ENCODE results near the gene PCDHGB1. TPM values are rescaled to one million over a fixed set of nuclear protein-coding genes. Genes with fewer than 3 reads are reported as not detected.
"Not testable (repeated sequence)": the region's sequence is repeated elsewhere in the genome, so short reads cannot be mapped to it uniquely, and the experiment has no call there.

Gene PCDHGB1
- 1 to 10 TPM; 2.0 to 9.5 (median 4.2) TPM for total RNA-seq

- no peak for ATAC-seq
- no peaks in the 10 kb centered on the region for H3K4me1 ChIP-seq
- peaks cover 0 to 15% of the 10 kb centered on the region in 2 donors for H3K36me3 ChIP-seq
- H3K27me3 ChIP-seq = peaks cover 48% of the 10 kb centered on the region
- no peak for TF ChIP-seq EP300 (IDR thresholded peaks at IDR 0.05)
- TF ChIP-seq CTCF (IDR thresholded peaks at IDR 0.05) = peak in 3 of 4 experiments; percentile 21 to 47 (median 34)
- 17 to 29% methylated on average over 12 to 24 of the region's 29 CpGs for whole genome bisulfite sequencing, 2 donors (ENCODE audit: low coverage in 1 of 2)
- H3K4me3 ChIP-seq = peak within 1 kb of the TSS in 1 of 2 donors; percentile 36
- H3K27ac ChIP-seq = no peak within 1 kb of the TSS
- H3K9me3 ChIP-seq = peaks cover 0 to 96% (median 0%) of the 10 kb centered on the region in 3 donors
These were observed at the start of gene PCDHGB1 for GRCh38 chr5:141349917-141350619. Gene PCDHGB1 (plus strand): TSS chr5:141350099. CDS start chr5:141350261, 162 bp downstream.

GRCh38 chr5:141303756-141304155 lies 46.1 kb upstream of the PCDHGB1 start, which contains the start of gene SLC25A2:
Gene SLC25A2 (minus strand): TSS chr5:141304049. CDS start chr5:141303865, 184 bp downstream.
- no peaks in the 10 kb centered on the region for H3K4me1 ChIP-seq
- ATAC-seq = no peak
- peaks cover 0 to 21% of the 10 kb centered on the region in 2 donors for H3K36me3 ChIP-seq
- no peak for TF ChIP-seq EP300 (IDR thresholded peaks at IDR 0.05)
- no peak for TF ChIP-seq POLR2AphosphoS5 (IDR thresholded peaks at IDR 0.05)
- TF ChIP-seq CTCF (IDR thresholded peaks at IDR 0.05) = no peak
- no peak for TF ChIP-seq POLR2A (IDR thresholded peaks at IDR 0.05)
- no peak within 1 kb of the TSS for H3K4me3 ChIP-seq
- H3K27ac ChIP-seq = no peak within 1 kb of the TSS
- no peaks in the 10 kb centered on the region for H3K27me3 ChIP-seq
- H3K9me3 ChIP-seq = peaks cover 0 to 100% (median 0%) of the 10 kb centered on the region in 3 donors
- WGBS, 2 donors (ENCODE audit: low coverage in 1 of 2) = 13% methylated on average over 3 of the region's 36 CpGs; no CpG with 5 or more reads in 1 of the 2 donors

- no peak overlapping the region for H3K4me3 ChIP-seq
- peaks cover 0 to 100% (median 0%) of the 10 kb centered on the region in 3 donors for H3K9me3 ChIP-seq
- H3K27ac ChIP-seq = no peak overlapping the region
- 83 to 90% methylated on average over 1 of the region's 1 CpG for WGBS, 2 donors (ENCODE audit: low coverage in 1 of 2)
- H3K27me3 ChIP-seq = no peaks in the 10 kb centered on the region
- H3K4me1 ChIP-seq = no peaks in the 10 kb centered on the region
- ATAC-seq = no peak
- TF ChIP-seq CTCF (IDR thresholded peaks at IDR 0.05) (no peak), POLR2A (IDR thresholded peaks at IDR 0.05) (no peak), EP300 (IDR thresholded peaks at IDR 0.05) (no peak), POLR2AphosphoS5 (IDR thresholded peaks at IDR 0.05) (no peak)
- H3K36me3 ChIP-seq = peaks cover 0 to 23% of the 10 kb centered on the region in 2 donors
These were observed 43.3 kb upstream of the PCDHGB1 start for GRCh38 chr5:141306630-141307029.

- no peaks in the 10 kb centered on the region for H3K27me3 ChIP-seq
- ATAC-seq = no peak
- peaks cover 0 to 100% (median 4%) of the 10 kb centered on the region in 3 donors for H3K9me3 ChIP-seq
- H3K4me1 ChIP-seq = no peaks in the 10 kb centered on the region
- H3K36me3 ChIP-seq = peaks cover 0 to 67% of the 10 kb centered on the region in 2 donors
- TF ChIP-seq CTCF (IDR thresholded peaks at IDR 0.05) (no peak), EP300 (IDR thresholded peaks at IDR 0.05) (no peak), POLR2A (IDR thresholded peaks at IDR 0.05) (no peak), POLR2AphosphoS5 (IDR thresholded peaks at IDR 0.05) (no peak)
- H3K4me3 ChIP-seq = no peak overlapping the region
- H3K27ac ChIP-seq = no peak overlapping the region
These were observed 36.2 kb upstream of the PCDHGB1 start for GRCh38 chr5:141313711-141314110.

GRCh38 chr5:141316963-141317362 lies 32.9 kb upstream of the PCDHGB1 start:
- ATAC-seq, H3K27ac ChIP-seq, H3K27me3 ChIP-seq, H3K4me3 ChIP-seq: not testable (repeated sequence)
- Histone ChIP-seq H3K9me3 (peaks cover 2 to 92% (median 10%) of the 10 kb centered on the region in 3 donors), H3K4me1 (peaks cover 0 to 12% (median 0%) of the 10 kb centered on the region in 3 donors), H3K36me3 (peaks cover 0 to 75% of the 10 kb centered on the region in 2 donors)
- WGBS, 2 donors (ENCODE audit: low coverage in 1 of 2) = 77 to 90% methylated on average over 2 to 4 of the region's 4 CpGs
